GM23248 (cell line): ENCODE data around the gene PHACTR3. TPM values are rescaled to one million over a fixed set of nuclear protein-coding genes. Genes with fewer than 3 reads are reported as not detected.

Experiments
- DNase-seq: peaks from one replicate; pipeline ENCODE4 v3.0.0-alpha.2; 2015
- H2AFZ ChIP-seq: fragments of 200-600 bp; sonication (generic); 2 replicates; pipeline ENCODE4 v1.6.1; 2016; ENCODE audit warnings: antibody characterized with exemption
- H3F3A ChIP-seq: fragments of 200-600 bp; sonication (generic); 2 replicates; pipeline ENCODE4 v1.6.1; 2016; ENCODE audit warnings: mild to moderate bottlenecking, antibody characterized with exemption, mixed run types; ENCODE audit not compliant: insufficient read depth
- H3K27ac ChIP-seq: fragments of 200-600 bp; sonication (generic); 2 replicates; pipeline ENCODE4 v1.5.1; 2016; ENCODE audit warnings: mild to moderate bottlenecking
- H3K27me3 ChIP-seq: fragments of 200-600 bp; sonication (generic); replicated peaks from 2 replicates; pipeline ENCODE4 v1.6.1; 2016; ENCODE audit warnings: mild to moderate bottlenecking; ENCODE audit not compliant: insufficient read depth
- H3K36me3 ChIP-seq: fragments of 200-600 bp; sonication (generic); 2 replicates; pipeline ENCODE4 v1.6.1; 2016; ENCODE audit warnings: low read depth, mild to moderate bottlenecking
- H3K4me1 ChIP-seq: fragments of 200-600 bp; sonication (generic); 2 replicates; pipeline ENCODE4 v1.6.1; 2016; ENCODE audit warnings: mild to moderate bottlenecking; ENCODE audit not compliant: insufficient read depth
- H3K4me2 ChIP-seq: fragments of 200-600 bp; sonication (generic); one replicate; pipeline ENCODE4 v1.6.1; 2016; ENCODE audit warnings: mild to moderate bottlenecking; ENCODE audit not compliant: unreplicated experiment
- H3K4me3 ChIP-seq: fragments of 200-600 bp; sonication (generic); 2 replicates; pipeline ENCODE4 v1.5.1; 2016; ENCODE audit warnings: mild to moderate bottlenecking
- H3K79me2 ChIP-seq: fragments of 200-600 bp; sonication (generic); 2 replicates; pipeline ENCODE4 v1.6.1; 2016; ENCODE audit warnings: mild to moderate bottlenecking; ENCODE audit not compliant: insufficient read depth
- H3K9ac ChIP-seq: fragments of 200-600 bp; sonication (generic); 2 replicates; pipeline ENCODE4 v1.6.1; 2016; ENCODE audit warnings: mild to moderate bottlenecking
- H3K9me2 ChIP-seq: fragments of 200-600 bp; sonication (generic); 2 replicates; pipeline ENCODE4 v1.6.1; 2016; ENCODE audit warnings: mixed run types, mild to moderate bottlenecking, moderate library complexity; ENCODE audit not compliant: insufficient read depth
- H3K9me3 ChIP-seq: fragments of 200-600 bp; sonication (generic); one replicate; pipeline ENCODE4 v1.6.1; 2017; ENCODE audit warnings: low read depth
- H4K20me1 ChIP-seq: fragments of 200-600 bp; sonication (generic); 2 replicates; pipeline ENCODE4 v1.6.0; 2016; ENCODE audit not compliant: insufficient read depth
- EZH2 ChIP-seq: fragments of 200-600 bp; sonication (generic); IDR thresholded peaks from 2 replicates; pipeline ENCODE4 v1.6.1; 2018; ENCODE audit warnings: antibody characterized with exemption, mild to moderate bottlenecking; ENCODE audit not compliant: insufficient read depth, poor library complexity, severe bottlenecking
- EZH2phosphoT487 ChIP-seq: fragments of 200-600 bp; sonication (generic); IDR thresholded peaks from 2 replicates; pipeline ENCODE4 v1.6.1; 2018; ENCODE audit warnings: antibody characterized with exemption, moderate library complexity, mild to moderate bottlenecking, low read depth; ENCODE audit not compliant: insufficient read depth
- WGBS, 2 experiments: methylation state at CpG; one replicate each; pipeline ENCODE4 v1.1.6; 2015 to 2017; ENCODE audit warnings: low lambda C conversion rate in 2 of 2, low coverage in 1 of 2; ENCODE audit errors: missing lambda C conversion rate in 2 of 2; 5-methylcytosine and 5-hydroxymethylcytosine counted together
- in situ Hi-C: fragments of 300-500 bp; cut with MboI; formaldehyde crosslinking; loops from 2 replicates; pipeline ENCODE4 v1.15.0; 2020
- polyA plus RNA-seq: library from polyadenylated mRNA; unstranded; fragments of >200 nt; fragmentation: Nextera tagmentation; extraction: Ambion mirVana; gene quantifications from 2 replicates; pipeline ENCODE4 v1.2.1, GENCODE V29; 2016
- total RNA-seq: library from RNA; depleted of rRNA; stranded (reverse); fragments of >200 nt; shearing (Covaris generic); gene quantifications from 2 replicates; pipeline ENCODE4 v1.2.3, GENCODE V29; 2014

PHACTR3 gene
- total and polyA plus RNA-seq, 2 experiments from 2014 or later, result not detected

DNA sequence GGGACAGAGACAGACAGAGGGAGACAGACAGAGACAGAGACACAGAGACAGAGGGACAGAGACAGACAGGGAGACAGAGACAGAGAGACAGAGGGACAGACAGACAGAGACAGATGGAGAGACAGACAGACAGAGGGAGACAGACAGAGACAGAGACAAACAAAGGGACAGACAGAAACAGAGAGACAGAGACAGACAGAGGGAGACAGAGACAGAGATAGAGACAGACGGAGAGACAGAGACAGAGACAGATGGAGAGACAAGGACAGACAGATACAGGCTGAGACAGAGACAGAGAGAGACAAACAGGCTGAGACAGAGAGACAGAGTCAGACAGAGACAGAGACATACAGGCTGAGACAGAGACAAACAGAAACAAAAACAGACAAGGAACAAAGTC lies 39.4 kb upstream of the PHACTR3 start:
- H3K9ac ChIP-seq, result no peak overlapping the region
- no peaks in the 10 kb centered on the region for H3K36me3 ChIP-seq
- H3K27me3 ChIP-seq, result peaks cover 28% of the 10 kb centered on the region
- H3K4me1 ChIP-seq, result no peaks in the 10 kb centered on the region
- H2AFZ ChIP-seq, result no peak overlapping the region
- H3K4me2 ChIP-seq, result no peak overlapping the region
- 23 to 58% methylated on average over 1 of the region's 1 CpG for WGBS, 2 experiments
- H3K4me3 ChIP-seq, result no peak overlapping the region
- no peaks in the 10 kb centered on the region for H3K9me3 ChIP-seq
- no peaks in the 10 kb centered on the region for H3K79me2 ChIP-seq
- TF ChIP-seq EZH2 (no peak), EZH2phosphoT487 (no peak)
- no peaks in the 10 kb centered on the region for H4K20me1 ChIP-seq
- no peak for DNase-seq
- in situ Hi-C loops, result no loop called here
- H3K27ac ChIP-seq, result no peak overlapping the region
- no peaks in the 10 kb centered on the region for H3K9me2 ChIP-seq
- H3F3A ChIP-seq, result no peaks in the 10 kb centered on the region

DNA sequence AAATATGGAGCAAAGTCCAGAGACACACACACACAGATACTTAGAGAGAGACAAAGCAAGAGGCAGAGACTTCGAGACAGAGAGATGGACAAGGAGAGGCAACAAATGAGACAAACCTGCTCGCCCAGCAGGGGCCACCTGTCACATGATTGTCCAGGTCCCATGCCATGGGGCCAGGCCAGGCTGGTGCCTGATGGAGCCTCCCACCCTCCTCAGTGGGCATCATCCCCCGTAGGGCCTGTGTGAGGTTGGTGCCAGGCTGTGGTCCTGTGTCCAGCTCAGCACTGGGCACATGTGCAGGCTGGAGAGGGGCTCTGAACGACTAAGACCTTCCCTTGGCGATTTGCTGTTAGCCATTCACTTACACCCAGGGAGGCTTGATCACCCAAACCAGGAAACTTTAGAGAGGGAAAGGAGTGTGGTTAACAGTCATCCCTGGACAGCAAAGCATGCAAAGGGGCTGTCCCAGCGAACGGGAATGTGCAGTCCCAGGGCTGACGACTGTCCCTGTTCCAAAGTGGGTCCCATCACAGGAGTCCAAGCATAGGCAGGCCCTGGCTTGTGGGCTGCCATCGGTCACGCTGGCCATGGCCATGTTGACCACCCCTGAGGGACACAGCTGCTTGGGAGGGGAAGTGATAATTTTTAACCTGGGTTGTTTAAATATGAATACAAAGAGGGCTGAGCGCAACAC lies 38.4 kb upstream of the PHACTR3 start:
- Histone ChIP-seq H3K36me3 (no peaks in the 10 kb centered on the region), H3K27ac (no peak overlapping the region), H2AFZ (no peak overlapping the region), H3K9me3 (no peaks in the 10 kb centered on the region), H3K9me2 (no peaks in the 10 kb centered on the region), H3K4me3 (no peak overlapping the region), H3K4me2 (no peak overlapping the region), H3K4me1 (no peaks in the 10 kb centered on the region), H3K9ac (no peak overlapping the region), H4K20me1 (no peaks in the 10 kb centered on the region), H3K79me2 (no peaks in the 10 kb centered on the region), H3K27me3 (peaks cover 28% of the 10 kb centered on the region), H3F3A (no peaks in the 10 kb centered on the region)
- in situ Hi-C loops, result no loop called here
- WGBS, 2 experiments, result 60 to 63% methylated on average over 11 of the region's 11 CpGs
- TF ChIP-seq EZH2phosphoT487 (no peak), EZH2 (no peak)
- DNase-seq, result no peak

DNA sequence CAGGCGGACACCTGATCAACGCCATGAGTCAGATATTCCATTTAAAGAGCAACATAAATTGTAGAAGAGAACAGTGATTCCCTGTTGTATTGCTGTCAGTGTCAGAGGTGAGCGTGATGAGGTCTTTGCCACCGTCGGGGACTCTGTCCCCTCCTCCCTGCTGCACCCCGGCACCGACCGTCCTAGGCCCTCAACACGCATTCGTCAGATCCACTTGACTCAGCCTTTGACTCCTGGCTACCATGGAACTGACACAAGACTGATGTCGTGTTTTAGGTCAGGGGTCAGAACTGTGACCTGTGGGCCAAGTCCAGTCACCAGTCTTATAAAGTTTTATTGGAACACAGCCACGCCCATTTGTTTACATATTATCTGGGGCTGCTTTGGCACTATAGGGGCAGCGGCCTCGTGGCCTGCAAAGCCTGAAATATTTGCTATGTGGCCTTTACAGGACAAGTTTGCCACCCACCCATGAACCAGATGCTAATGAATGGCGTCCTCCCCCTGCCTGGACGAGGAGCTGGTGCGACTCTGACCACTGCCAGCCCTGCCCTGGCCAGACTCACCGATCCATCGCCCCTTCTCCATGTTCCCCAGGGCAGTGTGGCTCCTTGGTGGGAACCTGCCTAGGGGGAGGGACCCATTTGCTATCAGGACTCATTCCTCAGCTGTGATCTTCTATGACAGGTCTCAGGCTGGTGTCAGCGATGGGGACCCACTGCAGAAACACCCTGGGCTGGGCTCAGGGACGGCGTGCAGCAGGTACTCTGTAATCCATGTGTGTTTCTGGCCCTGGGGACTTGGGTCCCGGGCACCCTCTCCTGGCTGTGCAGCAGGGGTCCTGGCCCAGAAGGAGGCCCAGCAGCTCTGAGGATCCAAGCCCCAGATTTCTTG lies 37.5 kb upstream of the PHACTR3 start:
- WGBS, 2 experiments, result 65 to 66% methylated on average over 23 of the region's 23 CpGs
- no peaks in the 10 kb centered on the region for H3K4me1 ChIP-seq
- in situ Hi-C loops, result no loop called here
- H3K9me2 ChIP-seq, result no peaks in the 10 kb centered on the region
- H2AFZ ChIP-seq, result no peak overlapping the region
- H3K27me3 ChIP-seq, result peaks cover 28% of the 10 kb centered on the region
- no peak overlapping the region for H3K9ac ChIP-seq
- no peak overlapping the region for H3K4me2 ChIP-seq
- H3K4me3 ChIP-seq, result no peak overlapping the region
- no peak for DNase-seq
- no peak for TF ChIP-seq EZH2
- TF ChIP-seq EZH2phosphoT487, result no peak
- no peaks in the 10 kb centered on the region for H3K79me2 ChIP-seq
- no peaks in the 10 kb centered on the region for H3K9me3 ChIP-seq
- H3K36me3 ChIP-seq, result no peaks in the 10 kb centered on the region
- no peaks in the 10 kb centered on the region for H4K20me1 ChIP-seq
- no peak overlapping the region for H3K27ac ChIP-seq
- no peaks in the 10 kb centered on the region for H3F3A ChIP-seq

DNA sequence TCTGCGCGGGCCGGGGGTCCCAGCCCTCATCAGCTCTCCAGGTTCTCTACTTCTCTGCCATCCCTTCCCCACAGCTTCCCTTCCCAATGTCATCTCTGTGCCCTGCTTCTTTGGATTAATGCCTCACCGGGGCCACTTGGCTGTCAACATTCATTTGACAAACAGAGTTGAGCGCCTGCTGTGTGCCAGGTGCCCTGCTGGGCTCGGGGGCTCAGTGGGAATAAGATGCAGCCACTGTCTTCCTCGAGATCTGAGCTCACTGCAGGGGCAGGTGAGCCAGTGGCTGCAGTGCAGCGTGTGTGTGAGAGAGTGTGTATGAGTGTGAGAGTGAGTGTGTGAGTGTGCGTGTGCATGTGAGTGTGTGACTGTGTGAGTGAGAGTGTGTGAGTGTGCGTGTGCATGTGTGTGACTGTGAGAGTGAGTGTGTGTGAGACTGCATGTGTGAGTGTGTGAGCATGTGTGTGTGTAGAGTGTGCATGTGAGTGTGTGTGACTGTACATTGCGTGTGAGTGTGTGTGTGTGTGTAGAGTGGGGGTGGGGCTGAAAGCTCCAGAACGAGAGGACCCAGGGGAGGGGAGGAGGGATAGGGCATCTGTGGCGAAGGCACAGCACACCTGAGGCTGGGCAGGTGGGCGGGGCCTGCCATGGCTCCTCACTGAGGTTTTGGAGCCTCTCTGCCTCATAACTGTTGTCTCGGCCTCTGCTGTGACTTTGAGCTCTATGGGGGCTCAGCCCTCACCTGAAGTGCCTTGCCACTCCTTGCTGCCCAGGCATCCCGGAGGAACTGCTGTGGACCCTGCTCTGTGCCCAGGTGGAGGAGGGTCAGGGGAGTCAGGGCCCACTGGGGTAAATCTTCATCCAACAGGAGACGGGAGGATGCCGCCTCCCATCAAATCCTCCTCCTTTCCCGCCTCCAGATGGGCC lies 36.5 kb upstream of the PHACTR3 start:
- 0 out of 2 replicates have a peak, but pooled peaks cover 4% of the 10 kb centered on the region for H3K4me1 ChIP-seq
- H3K36me3 ChIP-seq, result no peaks in the 10 kb centered on the region
- DNase-seq, result no peak
- TF ChIP-seq EZH2 (no peak), EZH2phosphoT487 (no peak)
- peaks cover 28% of the 10 kb centered on the region for H3K27me3 ChIP-seq
- WGBS, 2 experiments, result 46 to 51% methylated on average over 17 to 18 of the region's 19 CpGs
- H4K20me1 ChIP-seq, result no peaks in the 10 kb centered on the region
- H3K9me3 ChIP-seq, result no peaks in the 10 kb centered on the region
- no peaks in the 10 kb centered on the region for H3K79me2 ChIP-seq
- H3F3A ChIP-seq, result no peaks in the 10 kb centered on the region
- no peak overlapping the region for H3K27ac ChIP-seq
- H3K4me3 ChIP-seq, result no peak overlapping the region
- no peak overlapping the region for H3K9ac ChIP-seq
- no peak overlapping the region for H2AFZ ChIP-seq
- H3K9me2 ChIP-seq, result no peaks in the 10 kb centered on the region
- H3K4me2 ChIP-seq, result no peak overlapping the region
- in situ Hi-C loops, result no loop called here
